K562 (cell line): Measurements from ENCODE around the gene TEAD4. TPM values are rescaled to one million over a fixed set of nuclear protein-coding genes. Genes with fewer than 3 reads are reported as not detected.

Experiments used
- ATAC-seq: fragments of 200-7000 bp; cut with Tn5 transposase; 3 replicates; pipeline ENCODE4 v1.9.1; 2020; ENCODE audit warnings: moderate library complexity
- BruUV-seq: library from RNA; stranded (reverse); fragments of 400-500 nt; replicated peaks from 2 replicates; lab custom pipeline; 2021; lab: Mats Ljungman, UMichigan
- CTCF ChIA-PET: fragments of 300-600 bp; formaldehyde crosslinking; extraction: SDS; loops from one replicate; lab custom pipeline; 2021; ENCODE audit warnings: low intra/inter-chr PET ratio; lab: Yijun Ruan, JAX
- POLR2A ChIA-PET: fragments of 300-600, 350-650 bp; sonication (Branson Sonifier 250); formaldehyde crosslinking; extraction: SDS; loops from one replicate; lab custom pipeline; 2021; ENCODE audit warnings: antibody characterized with exemption, inconsistent platforms; lab: Yijun Ruan, JAX
- DNase-seq, 4 experiments: peaks; one replicate each; pipeline versions ENCODE4 v3.0.0 to v3.0.0-alpha.2; 2011 to 2018; ENCODE audit warnings: low spot score in 3 of 4, mixed read lengths in 3 of 4; ENCODE audit errors: extremely low read depth in 1 of 4
- FAIRE-seq: peaks from 2 replicates; lab custom pipeline; 2011; peaks lifted over from hg19 to GRCh38; lab: Jason Lieb, UNC
- H2AFZ ChIP-seq: 2 replicates; pipeline ENCODE4 v1.6.0; 2011; ENCODE audit warnings: low read depth, low read length, control low read depth, inconsistent platforms
- H3K27ac ChIP-seq: fragments of 200-600 bp; 3 replicates; pipeline ENCODE4 v1.8.0; 2011; ENCODE audit warnings: low read depth, mild to moderate bottlenecking, control low read depth, inconsistent platforms, low read length, moderate library complexity, mixed read lengths; ENCODE audit errors: extremely low read depth
- H3K27me3 ChIP-seq, 2 experiments: fragments of 300-600 bp in 1 of 2; 2 replicates in 1 of 2; 3 replicates in 1 of 2; pipeline versions ENCODE4 v1.6.0 to v1.8.0; 2011; ENCODE audit warnings: inconsistent platforms in 2 of 2, low read length in 2 of 2, mild to moderate bottlenecking in 1 of 2, mixed read lengths in 1 of 2, moderate library complexity in 1 of 2; ENCODE audit not compliant: control insufficient read depth in 2 of 2, insufficient read depth in 2 of 2
- H3K36me3 ChIP-seq: fragments of 300-600 bp; 3 replicates; pipeline ENCODE4 v1.8.0; 2011; ENCODE audit warnings: mild to moderate bottlenecking, low read length, inconsistent platforms; ENCODE audit not compliant: control insufficient read depth, insufficient read depth
- H3K4me1 ChIP-seq, 2 experiments: fragments of 200-600 bp in 1 of 2; replicated peaks in 1 of 2; 2 replicates in 1 of 2; 3 replicates in 1 of 2; pipeline versions ENCODE4 v1.5.1 to v1.8.0; 2011; ENCODE audit warnings: inconsistent platforms in 2 of 2, low read length in 2 of 2, mild to moderate bottlenecking in 1 of 2, mixed read lengths in 1 of 2, moderate library complexity in 1 of 2; ENCODE audit not compliant: control insufficient read depth in 2 of 2, insufficient read depth in 2 of 2
- H3K4me2 ChIP-seq: 2 replicates; pipeline ENCODE4 v1.6.1; 2011; ENCODE audit warnings: low read length, control low read depth, inconsistent platforms, mixed read lengths; ENCODE audit not compliant: insufficient read depth
- H3K4me3 ChIP-seq: fragments of 200-600 bp; sonication (generic), shearing (Covaris generic); 2 replicates; pipeline ENCODE4 v1.5.1; 2016; ENCODE audit warnings: control low read depth, inconsistent platforms
- H3K79me2 ChIP-seq: fragments of 200-600 bp; 3 replicates; pipeline ENCODE4 v1.8.0; 2011; ENCODE audit warnings: low read length, inconsistent platforms; ENCODE audit not compliant: control insufficient read depth, insufficient read depth
- H3K9ac ChIP-seq, 2 experiments: 2 replicates each; pipeline versions ENCODE4 v1.6.0 to v1.6.1; 2011; ENCODE audit warnings: low read depth in 2 of 2, low read length in 2 of 2, control low read depth in 1 of 2, inconsistent platforms in 1 of 2, mild to moderate bottlenecking in 1 of 2, mixed read lengths in 1 of 2; ENCODE audit not compliant: insufficient read depth in 1 of 2
- H3K9me1 ChIP-seq: one replicate; pipeline ENCODE4 v1.6.0; 2011; ENCODE audit warnings: inconsistent platforms, mild to moderate bottlenecking, low read length, moderate library complexity; ENCODE audit not compliant: control insufficient read depth, insufficient read depth
- H3K9me3 ChIP-seq: replicated peaks from 2 replicates; pipeline ENCODE4 v1.5.1; 2011; ENCODE audit warnings: low read depth, low read length, inconsistent platforms; ENCODE audit not compliant: control insufficient read depth, insufficient read depth
- H4K20me1 ChIP-seq: replicated peaks from 2 replicates; pipeline ENCODE4 v1.6.1; 2011; ENCODE audit warnings: low read length, inconsistent platforms, mixed read lengths; ENCODE audit not compliant: control insufficient read depth, insufficient read depth
- EZH2 ChIP-seq: IDR thresholded peaks from 2 replicates; pipeline ENCODE4 v1.6.1; 2012; ENCODE audit warnings: low read depth, mild to moderate bottlenecking, inconsistent platforms, low read length, borderline replicate concordance
- IRF2 ChIP-seq: sonication (generic); formaldehyde crosslinking; IDR thresholded peaks from 2 replicates; pipeline ENCODE4 v1.8.1; 2022; ENCODE audit warnings: mild to moderate bottlenecking, missing genetic modification reagents
- JUNB ChIP-seq: fragments of 450-650 bp; formaldehyde crosslinking; conservative IDR thresholded peaks from 2 replicates; pipeline ENCODE4 v1.4.0; 2020; ENCODE audit warnings: mild to moderate bottlenecking
- KDM5B ChIP-seq: fragments of 200-600 bp; sonication (generic); IDR thresholded peaks from 2 replicates; pipeline ENCODE4 v1.6.1; 2012; ENCODE audit warnings: low read depth, mild to moderate bottlenecking, moderate library complexity, low read length, control low read depth, inconsistent platforms; ENCODE audit not compliant: insufficient replicate concordance
- RERE ChIP-seq: sonication (generic); formaldehyde crosslinking; IDR thresholded peaks from 2 replicates; pipeline ENCODE4 v1.8.0; 2023; ENCODE audit warnings: missing genetic modification reagents, mild to moderate bottlenecking, borderline replicate concordance
- SPI1 ChIP-seq: IDR thresholded peaks from 2 replicates; pipeline ENCODE4 v1.6.1; 2011; ENCODE audit warnings: low read depth, low read length, control low read depth, borderline replicate concordance
- SREBF2 ChIP-seq: sonication (generic); formaldehyde crosslinking; IDR thresholded peaks from 2 replicates; pipeline ENCODE4 v1.4.0; 2020; ENCODE audit warnings: mild to moderate bottlenecking, missing genetic modification reagents
- ZC3H8 ChIP-seq: fragments of 450-650 bp; IDR thresholded peaks from 2 replicates; pipeline ENCODE4 v1.6.1; 2017
- ZFX ChIP-seq: sonication (generic); formaldehyde crosslinking; IDR thresholded peaks from 2 replicates; pipeline ENCODE4 v1.8.0; 2022; ENCODE audit warnings: mild to moderate bottlenecking, missing genetic modification reagents, moderate library complexity
- ZNF124 ChIP-seq: sonication (generic); formaldehyde crosslinking; IDR thresholded peaks from 2 replicates; pipeline ENCODE4 v1.8.1; 2022; ENCODE audit warnings: missing genetic modification reagents
- ZNF134 ChIP-seq: fragments of 250-450 bp; sonication (Bioruptor Pico); conservative IDR thresholded peaks from 2 replicates; pipeline ENCODE4 v1.4.0; 2020
- ZNF518B ChIP-seq: fragments of 250-450 bp; sonication (Bioruptor Pico); IDR thresholded peaks from 2 replicates; pipeline ENCODE4 v1.5.0; 2021; ENCODE audit warnings: mild to moderate bottlenecking, moderate library complexity
- ZNF551 ChIP-seq: fragments of 250-450 bp; sonication (Bioruptor Pico); IDR thresholded peaks from 2 replicates; pipeline ENCODE4 v1.5.0; 2021; ENCODE audit warnings: mild to moderate bottlenecking, moderate library complexity
- WGBS: fragments of 100-300 bp; shearing (Covaris generic); methylation state at CpG from one replicate; pipeline ENCODE4 v1.1.6; 2016; ENCODE audit warnings: low coverage, mixed read lengths; ENCODE audit not compliant: insufficient coverage; ENCODE audit errors: missing lambda C conversion rate; 5-methylcytosine and 5-hydroxymethylcytosine counted together
- in situ Hi-C: fragments of 300-500 bp; cut with MboI; formaldehyde crosslinking; loops from 4 replicates; pipeline ENCODE4 v1.15.0; 2018; ENCODE audit warnings: inconsistent platforms, mixed read lengths
- intact Hi-C: fragments of 100-400 bp; cut with micrococcal nuclease; formaldehyde crosslinking; loops from 2 replicates; pipeline ENCODE4 v1.14.2; 2022
- polyA plus RNA-seq, 8 experiments: library from polyadenylated mRNA; depleted of rRNA in 4 of 8; stranded (reverse) in 5 of 8; unstranded in 3 of 8; fragments of >200 nt; fragmentation: Nextera tagmentation in 2 of 8; fragmentation: Illumina TruSeq in 1 of 8; extraction: Ambion mirVana in 2 of 8; extraction: Trizol in 1 of 8; gene quantifications; 2 replicates each; pipeline versions ENCODE4 v1.2.1 to v1.2.3, GENCODE V29; 2011 to 2014; ENCODE audit warnings: inconsistent platforms in 1 of 8, missing spikeins in 1 of 8
- total RNA-seq, 7 experiments: library from RNA; depleted of rRNA in 6 of 7; stranded (reverse); fragments of >200 nt in 6 of 7; fragmentation: Illumina TruSeq in 2 of 7; extraction: Trizol in 2 of 7; gene quantifications; 2 replicates each; pipeline versions ENCODE4 v1.2.1 to v1.2.3, GENCODE V29; 2011 to 2021; ENCODE audit warnings: low replicate concordance in 1 of 7

Gene TEAD4
- total and polyA plus RNA-seq, 9 of the 15 experiments (the other 6 are each of a cell fraction or from before 2014, with no cell fraction given) = 0.82 to 40.0 (median 17.0) TPM

GRCh38 chr12:3049176-3049575, 90.0 kb downstream of the TEAD4 start:
- DNase-seq (no peak), FAIRE-seq (no peak), ATAC-seq (no peak)
- in situ Hi-C loops (no loop called here), intact Hi-C loops (no loop called here)
- Histone ChIP-seq H3K4me3 (no peak overlapping the region), H3K79me2 (no peaks in the 10 kb centered on the region), H3K27me3 (peaks cover 3 to 7% of the 10 kb centered on the region in 2 experiments; a peak in 4 of 5 replicates), H3K4me2 (no peak overlapping the region), H4K20me1 (peaks cover 7% of the 10 kb centered on the region; the same call in 1 of the 2 replicates), H3K27ac (no peak overlapping the region), H2AFZ (no peak overlapping the region), H3K4me1 (no peaks in the 10 kb centered on the region; a peak in 1 of 5 replicates), H3K36me3 (no peaks in the 10 kb centered on the region), H3K9me1 (no peaks in the 10 kb centered on the region), H3K9me3 (no peaks in the 10 kb centered on the region), H3K9ac (no peak overlapping the region)
- BruUV-seq = no TSS peak
- POLR2A ChIA-PET = no interaction called here
- CTCF ChIA-PET = no interaction called here
- 4% methylated on average over 9 of the region's 9 CpGs for WGBS
- no peak for TF ChIP-seq JUNB
- no peak for TF ChIP-seq RERE (CRISPR knock-in tag)
- TF ChIP-seq ZNF551 (CRISPR knock-in tag) = no peak
- no peak for TF ChIP-seq ZNF124 (CRISPR knock-in tag)
- TF ChIP-seq EZH2 = no peak
- no peak for TF ChIP-seq ZNF134 (CRISPR knock-in tag)
- TF ChIP-seq KDM5B = no peak
- no peak for TF ChIP-seq ZFX
- TF ChIP-seq ZC3H8 = no peak
- no peak for TF ChIP-seq IRF2
- TF ChIP-seq SREBF2 (CRISPR knock-in tag) = no peak
- no peak for TF ChIP-seq ZNF518B (CRISPR knock-in tag)
- TF ChIP-seq SPI1 = no peak
